ENCODE data around the gene WWOX. TPM values are rescaled to one million over a fixed set of nuclear protein-coding genes. Genes with fewer than 3 reads are reported as not detected.
A peak's percentile ranks its signal among the peaks of the same experiment; 100 is the strongest.

WWOX gene
- total and polyA plus RNA-seq, 2 experiments from 2014 or later, result 17.0 to 39.8 TPM

DNA sequence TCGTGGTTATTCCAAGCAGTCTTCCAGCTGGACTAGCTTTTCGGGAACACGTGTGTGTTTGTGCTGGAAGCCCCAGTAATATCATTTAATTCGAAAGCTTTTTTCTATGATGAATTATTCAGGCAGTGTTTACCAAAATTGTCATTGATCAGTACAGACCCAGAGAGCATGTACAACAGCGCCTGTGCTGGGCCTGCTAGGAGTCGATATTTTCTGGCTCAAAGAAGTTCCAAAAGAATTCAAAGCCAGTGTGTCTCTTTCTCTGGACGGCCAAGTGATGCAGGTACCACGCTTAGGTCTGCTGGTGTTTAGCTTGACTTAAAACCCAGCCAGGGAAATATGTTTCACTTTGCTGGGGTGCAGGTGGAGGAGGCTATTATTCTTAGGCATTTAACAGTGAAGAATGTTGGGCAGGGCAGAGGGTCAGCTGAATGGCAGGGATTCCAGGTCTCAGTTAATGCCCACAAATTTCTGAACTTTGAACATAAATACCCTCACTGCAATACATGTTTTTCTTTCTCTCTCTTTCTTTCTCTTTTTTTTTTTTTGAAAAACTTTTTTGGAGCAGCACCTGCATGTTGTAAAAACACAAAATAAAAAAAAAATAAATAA lies 401.3 kb downstream of the WWOX start:
- no peaks in the 10 kb centered on the region for H3K79me2 ChIP-seq
- H3K36me3 ChIP-seq (replicated peaks; ENCODE audit: insufficient read depth, low read depth), result no peaks in the 10 kb centered on the region
- TF ChIP-seq CTCF (IDR thresholded peaks at IDR 0.05; ENCODE audit: poor library complexity) (no peak), EZH2 (IDR thresholded peaks at IDR 0.05; ENCODE audit: borderline replicate concordance) (no peak)
- no peaks in the 10 kb centered on the region for H3K9me3 ChIP-seq (ENCODE audit: low read depth)
- peak overlapping the region; percentile 10 for H3K4me2 ChIP-seq
- H3K4me3 ChIP-seq, result no peak overlapping the region
- H3K27me3 ChIP-seq, result no peaks in the 10 kb centered on the region
- H2AFZ ChIP-seq, result no peak overlapping the region
- H3K9me2 ChIP-seq (replicated peaks; ENCODE audit: insufficient read depth), result no peaks in the 10 kb centered on the region
- no peaks in the 10 kb centered on the region for H4K20me1 ChIP-seq (ENCODE audit: insufficient read depth, poor library complexity, severe bottlenecking)
- H3K4me1 ChIP-seq (ENCODE audit: insufficient read depth), result peaks cover under 1% of the 10 kb centered on the region
- DNase-seq (ENCODE audit: low spot score), result no peak
- no peak overlapping the region for H3K27ac ChIP-seq
- WGBS (ENCODE audit: low lambda C conversion rate, missing lambda C conversion rate), result 93% methylated on average over 8 of the region's 8 CpGs

DNA sequence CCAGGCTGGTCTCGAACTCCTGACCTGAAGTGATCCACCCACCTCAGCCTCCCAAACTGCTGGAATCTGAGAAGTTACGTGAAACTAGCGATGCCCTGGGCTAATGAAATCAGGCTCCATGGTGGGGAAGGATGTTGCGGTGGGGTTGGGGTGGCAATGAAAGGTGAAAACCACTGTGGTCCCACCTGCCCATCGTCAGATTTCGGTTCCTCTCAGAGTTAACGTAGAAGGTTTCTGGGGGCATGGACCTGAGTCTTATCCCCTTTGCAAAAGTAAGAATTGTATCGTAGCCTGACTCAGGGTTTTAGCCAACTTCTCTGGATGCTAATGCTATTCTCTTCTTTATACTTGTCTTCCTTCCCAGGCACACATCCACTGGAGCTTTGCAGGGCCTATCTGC lies 402.3 kb downstream of the WWOX start:
- Histone ChIP-seq H4K20me1 (ENCODE audit: insufficient read depth, poor library complexity, severe bottlenecking) (no peaks in the 10 kb centered on the region), H3K9me2 (replicated peaks; ENCODE audit: insufficient read depth) (no peaks in the 10 kb centered on the region), H3K9me3 (ENCODE audit: low read depth) (no peaks in the 10 kb centered on the region), H3K4me2 (no peak overlapping the region), H3K36me3 (replicated peaks; ENCODE audit: insufficient read depth, low read depth) (no peaks in the 10 kb centered on the region), H3K27me3 (no peaks in the 10 kb centered on the region), H3K4me3 (no peak overlapping the region), H3K4me1 (ENCODE audit: insufficient read depth) (peaks cover 6% of the 10 kb centered on the region), H2AFZ (no peak overlapping the region), H3K27ac (no peak overlapping the region), H3K79me2 (no peaks in the 10 kb centered on the region)
- TF ChIP-seq EZH2 (IDR thresholded peaks at IDR 0.05; ENCODE audit: borderline replicate concordance) (no peak), EZH2phosphoT487 (IDR thresholded peaks at IDR 0.05; ENCODE audit: low read depth, severe bottlenecking, unreplicated experiment) (no peak), CTCF (IDR thresholded peaks at IDR 0.05; ENCODE audit: poor library complexity) (no peak)
- no peak for DNase-seq (ENCODE audit: low spot score)
- over 99% methylated on average over 8 of the region's 8 CpGs for WGBS (ENCODE audit: low lambda C conversion rate, missing lambda C conversion rate)

GRCh38 chr16:78502812-78503350 lies 403.4 kb downstream of the WWOX start:
- Histone ChIP-seq H2AFZ (no peak overlapping the region), H3K4me1 (ENCODE audit: insufficient read depth) (peaks cover 6% of the 10 kb centered on the region), H3K36me3 (replicated peaks; ENCODE audit: insufficient read depth, low read depth) (no peaks in the 10 kb centered on the region), H3K79me2 (no peaks in the 10 kb centered on the region), H3K4me3 (no peak overlapping the region), H3K27ac (no peak overlapping the region), H3K9me2 (replicated peaks; ENCODE audit: insufficient read depth) (no peaks in the 10 kb centered on the region), H3K4me2 (no peak overlapping the region), H4K20me1 (ENCODE audit: insufficient read depth, poor library complexity, severe bottlenecking) (no peaks in the 10 kb centered on the region), H3K9me3 (ENCODE audit: low read depth) (no peaks in the 10 kb centered on the region), H3K27me3 (no peaks in the 10 kb centered on the region)
- 77% methylated on average over 10 of the region's 10 CpGs for WGBS (ENCODE audit: low lambda C conversion rate, missing lambda C conversion rate)
- TF ChIP-seq CTCF (IDR thresholded peaks at IDR 0.05; ENCODE audit: poor library complexity), result no peak
- no peak for TF ChIP-seq EZH2phosphoT487 (IDR thresholded peaks at IDR 0.05; ENCODE audit: low read depth, severe bottlenecking, unreplicated experiment)
- TF ChIP-seq EZH2 (IDR thresholded peaks at IDR 0.05; ENCODE audit: borderline replicate concordance), result no peak
- DNase-seq (ENCODE audit: low spot score), result no peak

Measured in hepatocyte (in vitro differentiated cells).